H1 (cell line): ENCODE measurements around the gene PAX5. TPM values are rescaled to one million over a fixed set of nuclear protein-coding genes. Genes with fewer than 3 reads are reported as not detected.

Source experiments
- GABPA ChIP-seq: IDR thresholded peaks from 2 replicates; pipeline ENCODE4 v1.6.1; 2011; ENCODE audit warnings: mild to moderate bottlenecking, low read length, moderate library complexity, borderline replicate concordance; ENCODE audit not compliant: insufficient read depth
- KDM4A ChIP-seq: IDR thresholded peaks from one replicate; pipeline ENCODE4 v1.7.1; 2012; ENCODE audit warnings: low read depth, mild to moderate bottlenecking, moderate library complexity, low read length, inconsistent platforms; ENCODE audit not compliant: severe bottlenecking
- POU5F1 ChIP-seq: IDR thresholded peaks from 2 replicates; pipeline ENCODE4 v1.6.1; 2011; ENCODE audit warnings: low read depth, mild to moderate bottlenecking, low read length, moderate library complexity
- RNF2 ChIP-seq: fragments of 200-900, 300-1000 bp; sonication (generic); IDR thresholded peaks from 2 replicates; pipeline ENCODE4 v1.7.1; 2016; ENCODE audit warnings: borderline replicate concordance, low read depth, mild to moderate bottlenecking, antibody characterized with exemption, low read length; ENCODE audit not compliant: poor library complexity, severe bottlenecking; ENCODE audit errors: missing control alignments
- SAP30 ChIP-seq: fragments of 300-600 bp; sonication (generic); IDR thresholded peaks from 2 replicates; pipeline ENCODE4 v1.7.1; 2012; ENCODE audit warnings: low read length, moderate library complexity, mild to moderate bottlenecking, inconsistent platforms; ENCODE audit not compliant: insufficient read depth, insufficient replicate concordance
- TEAD4 ChIP-seq: IDR thresholded peaks from 2 replicates; pipeline ENCODE4 v1.6.1; 2012; ENCODE audit warnings: low read depth, low read length, inconsistent platforms, mixed read lengths
- polyA plus RNA-seq, 7 experiments: library from polyadenylated mRNA; depleted of rRNA in 3 of 7; stranded (reverse) in 5 of 7; unstranded in 2 of 7; fragments of >200 nt in 5 of 7; fragments of 200-250 nt in 2 of 7; gene quantifications; 1 replicate in 5 of 7; 2 replicates in 1 of 7; 4 replicates in 1 of 7; pipeline versions ENCODE4 v1.2.1 to v1.2.3, GENCODE V29; 2011 to 2013; ENCODE audit warnings: missing spikeins in 2 of 7, mixed read lengths in 2 of 7
- total RNA-seq: library from RNA; stranded (reverse); fragmentation: NEBNext Ultra II Directional; extraction: Animal tissue kit (Norgen Biotek cat#: 25700); gene quantifications from 2 replicates; pipeline ENCODE4 v1.2.1, GENCODE V29; 2021
- TF ChIP-seq, protein P1 (sequence below): IDR thresholded peaks from 2 replicates; pipeline ENCODE4 v1.6.1; 2011; ENCODE audit warnings: low read depth, mild to moderate bottlenecking, low read length; ENCODE audit not compliant: insufficient read depth

PAX5 gene
- total and polyA plus RNA-seq, 2 of the 8 experiments (the other 6 are each of a cell fraction or from before 2014, with no cell fraction given) = 0.29 to 0.43 TPM

DNA sequence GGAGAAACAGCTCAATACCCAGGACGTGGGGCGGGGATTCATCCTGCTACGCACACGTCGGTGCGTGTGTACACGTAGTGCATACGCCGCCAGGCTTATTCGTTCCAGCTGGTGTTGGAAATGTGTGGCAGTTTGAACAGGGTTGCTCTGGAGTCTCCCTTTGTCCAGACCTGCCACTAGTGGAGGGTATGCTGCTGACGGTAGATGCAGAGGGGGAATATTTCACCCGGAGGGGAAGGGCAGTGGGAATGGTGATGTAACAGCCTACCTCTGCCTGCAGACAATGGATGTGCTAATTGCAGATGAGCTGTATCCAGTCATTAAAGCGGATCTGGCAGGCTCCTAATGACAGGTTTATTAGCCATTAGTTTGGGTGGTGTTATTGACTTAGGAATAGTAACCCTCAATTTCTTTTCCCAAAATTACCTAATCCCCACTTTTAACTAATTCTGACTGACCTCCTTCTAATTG, 142.7 kb downstream of the PAX5 start (continued):
- TF ChIP-seq, protein P1, sequence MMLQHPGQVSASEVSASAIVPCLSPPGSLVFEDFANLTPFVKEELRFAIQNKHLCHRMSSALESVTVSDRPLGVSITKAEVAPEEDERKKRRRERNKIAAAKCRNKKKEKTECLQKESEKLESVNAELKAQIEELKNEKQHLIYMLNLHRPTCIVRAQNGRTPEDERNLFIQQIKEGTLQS = no peak
- TF ChIP-seq KDM4A (no peak), SAP30 (no peak), GABPA (no peak), TEAD4 (no peak), POU5F1 (no peak), RNF2 (no peak)
